Smooth muscle cell (in vitro differentiated cells): ENCODE measurements around the gene PLEKHH2. TPM values are rescaled to one million over a fixed set of nuclear protein-coding genes. Genes with fewer than 3 reads are reported as not detected.

ENCODE experiments used
- DNase-seq: peaks from one replicate; lab custom pipeline; 2025; ENCODE audit not compliant: unreplicated experiment; lab: John Stamatoyannopoulos, UW
- H2AFZ ChIP-seq: fragments of 200-600 bp; sonication (generic); 2 replicates; pipeline ENCODE4 v1.6.0; 2016; ENCODE audit warnings: antibody characterized with exemption, low read depth, mild to moderate bottlenecking
- H3F3A ChIP-seq: fragments of 200-600 bp; sonication (generic); 2 replicates; pipeline ENCODE4 v1.6.0; 2017; ENCODE audit warnings: antibody characterized with exemption, low read depth
- H3K27ac ChIP-seq: fragments of 200-600 bp; sonication (generic); 2 replicates; pipeline ENCODE4 v1.5.1; 2016; ENCODE audit warnings: low read depth, mild to moderate bottlenecking
- H3K27me3 ChIP-seq: fragments of 200-600 bp; sonication (generic); 2 replicates; pipeline ENCODE4 v1.6.1; 2016; ENCODE audit warnings: low read depth, mild to moderate bottlenecking
- H3K36me3 ChIP-seq: fragments of 200-600 bp; sonication (generic); 2 replicates; pipeline ENCODE4 v1.5.1; 2016; ENCODE audit warnings: low read depth
- H3K4me1 ChIP-seq: fragments of 200-600 bp; sonication (generic); 2 replicates; pipeline ENCODE4 v1.5.1; 2016; ENCODE audit warnings: low read depth
- H3K4me2 ChIP-seq: fragments of 200-600 bp; sonication (generic); 2 replicates; pipeline ENCODE4 v1.6.0; 2016; ENCODE audit warnings: mild to moderate bottlenecking
- H3K4me3 ChIP-seq: fragments of 200-600 bp; sonication (generic); 2 replicates; pipeline ENCODE4 v1.5.1; 2016; ENCODE audit warnings: mild to moderate bottlenecking
- H3K79me2 ChIP-seq: fragments of 200-600 bp; sonication (generic); 2 replicates; pipeline ENCODE4 v1.6.0; 2016; ENCODE audit warnings: low read depth, mild to moderate bottlenecking
- H3K9ac ChIP-seq: fragments of 200-600 bp; sonication (generic); 2 replicates; pipeline ENCODE4 v1.6.0; 2016; ENCODE audit warnings: low read depth
- H3K9me3 ChIP-seq: fragments of 200-600 bp; sonication (generic); replicated peaks from 2 replicates; pipeline ENCODE4 v1.5.1; 2016; ENCODE audit warnings: low read depth
- H4K20me1 ChIP-seq: fragments of 200-600 bp; sonication (generic); 2 replicates; pipeline ENCODE4 v1.6.0; 2016; ENCODE audit warnings: low read depth
- WGBS: methylation state at CpG from one replicate; pipeline ENCODE4 v1.1.7; 2016; ENCODE audit warnings: low lambda C conversion rate; 5-methylcytosine and 5-hydroxymethylcytosine counted together
- polyA plus RNA-seq: library from polyadenylated mRNA; unstranded; fragments of >200 nt; fragmentation: Nextera tagmentation; extraction: Ambion mirVana; gene quantifications from 2 replicates; pipeline ENCODE4 v1.2.1, GENCODE V29; 2016
- total RNA-seq: library from RNA; depleted of rRNA; stranded (reverse); fragments of >200 nt; gene quantifications from 2 replicates; pipeline ENCODE4 v1.2.3, GENCODE V29; 2014
- TF ChIP-seq, protein P1 (sequence below): fragments of 200-600 bp; sonication (generic); IDR thresholded peaks from 2 replicates; pipeline ENCODE4 v1.5.1; 2017; ENCODE audit warnings: borderline replicate concordance, mild to moderate bottlenecking, antibody characterized with exemption; ENCODE audit not compliant: insufficient read depth, poor library complexity, severe bottlenecking

PLEKHH2 gene
- total and polyA plus RNA-seq, 2 experiments from 2014 or later, result 0.69 to 2.1 TPM

DNA sequence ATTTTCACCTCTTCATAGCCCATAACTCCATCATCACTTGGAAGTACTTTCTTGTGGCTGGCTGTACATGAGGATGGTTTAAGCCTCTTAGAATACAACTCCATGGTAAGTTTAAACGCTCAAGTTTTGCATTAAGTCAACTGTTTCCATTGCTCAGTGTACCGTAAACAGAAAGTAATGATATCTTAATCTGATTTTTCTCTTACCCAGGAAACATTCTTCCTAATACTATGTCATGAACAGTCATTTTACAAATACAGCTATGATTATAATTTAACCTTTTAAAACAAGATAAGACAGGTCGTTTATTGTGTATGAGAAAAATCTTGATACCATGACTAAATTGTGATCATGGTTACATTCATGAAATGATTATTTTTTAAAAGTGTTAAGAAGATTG, 125.2 kb downstream of the PLEKHH2 start:
- Histone ChIP-seq H3K9ac (no peak overlapping the region), H3K79me2 (no peaks in the 10 kb centered on the region), H3K9me3 (no peaks in the 10 kb centered on the region), H4K20me1 (no peaks in the 10 kb centered on the region), H3F3A (no peaks in the 10 kb centered on the region), H3K36me3 (no peaks in the 10 kb centered on the region), H3K4me2 (no peak overlapping the region), H3K27me3 (no peaks in the 10 kb centered on the region), H3K27ac (no peak overlapping the region), H2AFZ (no peak overlapping the region), H3K4me1 (no peaks in the 10 kb centered on the region), H3K4me3 (no peak overlapping the region)
- DNase-seq, result no peak
- TF ChIP-seq, protein P1, sequence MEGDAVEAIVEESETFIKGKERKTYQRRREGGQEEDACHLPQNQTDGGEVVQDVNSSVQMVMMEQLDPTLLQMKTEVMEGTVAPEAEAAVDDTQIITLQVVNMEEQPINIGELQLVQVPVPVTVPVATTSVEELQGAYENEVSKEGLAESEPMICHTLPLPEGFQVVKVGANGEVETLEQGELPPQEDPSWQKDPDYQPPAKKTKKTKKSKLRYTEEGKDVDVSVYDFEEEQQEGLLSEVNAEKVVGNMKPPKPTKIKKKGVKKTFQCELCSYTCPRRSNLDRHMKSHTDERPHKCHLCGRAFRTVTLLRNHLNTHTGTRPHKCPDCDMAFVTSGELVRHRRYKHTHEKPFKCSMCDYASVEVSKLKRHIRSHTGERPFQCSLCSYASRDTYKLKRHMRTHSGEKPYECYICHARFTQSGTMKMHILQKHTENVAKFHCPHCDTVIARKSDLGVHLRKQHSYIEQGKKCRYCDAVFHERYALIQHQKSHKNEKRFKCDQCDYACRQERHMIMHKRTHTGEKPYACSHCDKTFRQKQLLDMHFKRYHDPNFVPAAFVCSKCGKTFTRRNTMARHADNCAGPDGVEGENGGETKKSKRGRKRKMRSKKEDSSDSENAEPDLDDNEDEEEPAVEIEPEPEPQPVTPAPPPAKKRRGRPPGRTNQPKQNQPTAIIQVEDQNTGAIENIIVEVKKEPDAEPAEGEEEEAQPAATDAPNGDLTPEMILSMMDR, result no peak
- WGBS, result 79% methylated on average over 3 of the region's 3 CpGs

DNA sequence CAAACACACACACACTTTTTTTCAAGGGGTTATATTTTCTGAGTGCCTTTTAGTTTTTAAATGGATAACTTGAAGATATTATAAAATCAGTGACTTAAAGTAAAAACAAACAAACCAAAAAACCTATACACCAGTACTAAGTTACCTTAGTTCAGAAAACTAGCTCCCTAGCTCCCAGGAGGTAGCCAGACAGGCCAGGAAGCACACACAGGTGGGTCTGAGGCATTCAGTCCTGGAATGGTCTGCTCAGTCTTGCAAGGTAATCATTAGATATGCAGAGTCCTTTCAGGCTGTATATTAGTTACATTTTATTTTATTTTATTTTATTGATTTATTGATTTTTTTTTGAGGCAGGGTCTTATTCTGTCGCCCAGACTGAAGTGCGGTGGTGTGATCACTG, 126.0 kb downstream of the PLEKHH2 start:
- no peak overlapping the region for H3K27ac ChIP-seq
- TF ChIP-seq, protein P1, result no peak
- WGBS, result 100% methylated on average over 2 of the region's 2 CpGs

DNA sequence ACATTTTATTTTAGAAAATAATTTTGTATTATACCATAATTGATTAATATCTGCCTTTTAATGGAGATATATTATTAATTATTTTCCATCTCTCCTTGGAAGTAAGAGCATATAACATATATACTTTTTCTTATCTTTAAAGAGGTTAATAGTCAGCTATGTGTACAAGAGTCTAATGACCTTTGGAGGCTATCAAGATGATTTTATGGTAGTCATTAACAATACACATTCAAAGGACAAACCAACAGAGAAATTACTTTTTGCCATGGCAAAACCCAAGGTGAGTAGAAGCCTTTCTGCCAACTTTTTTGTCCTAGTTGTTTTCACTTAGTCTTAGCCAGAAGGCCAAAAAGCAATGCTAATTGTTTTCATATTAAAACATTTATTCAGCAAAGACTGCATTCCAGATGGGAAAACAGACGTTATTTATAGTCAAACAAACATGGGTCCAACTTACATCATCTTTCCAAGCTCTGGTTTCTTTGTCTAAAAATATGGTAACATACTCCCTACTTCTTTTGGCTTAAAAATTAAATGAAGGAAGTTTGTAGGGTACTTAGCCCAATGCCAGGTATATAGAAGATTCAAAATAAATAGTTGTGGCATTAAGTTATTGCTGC, 127.1 kb downstream of the PLEKHH2 start:
- Histone ChIP-seq H3K79me2 (no peaks in the 10 kb centered on the region), H3K4me3 (no peak overlapping the region), H3K4me2 (no peak overlapping the region), H3K36me3 (no peaks in the 10 kb centered on the region), H2AFZ (no peak overlapping the region), H3K27ac (no peak overlapping the region), H3K27me3 (no peaks in the 10 kb centered on the region), H3K4me1 (no peaks in the 10 kb centered on the region), H4K20me1 (no peaks in the 10 kb centered on the region), H3K9me3 (no peaks in the 10 kb centered on the region), H3F3A (no peaks in the 10 kb centered on the region), H3K9ac (no peak overlapping the region)
- TF ChIP-seq, protein P1, result no peak
- WGBS, result 39% methylated on average over 1 of the region's 1 CpG
- no peak for DNase-seq

More for the DNA sequence above, 126.0 kb downstream of the PLEKHH2 start:
- Histone ChIP-seq H2AFZ (no peak overlapping the region), H3K9ac (no peak overlapping the region), H3K4me1 (no peaks in the 10 kb centered on the region), H3K79me2 (no peaks in the 10 kb centered on the region), H3K9me3 (no peaks in the 10 kb centered on the region), H3K27me3 (no peaks in the 10 kb centered on the region), H3K4me3 (no peak overlapping the region), H4K20me1 (no peaks in the 10 kb centered on the region), H3K4me2 (no peak overlapping the region), H3K36me3 (no peaks in the 10 kb centered on the region), H3F3A (no peaks in the 10 kb centered on the region)
- no peak for DNase-seq

DNA sequence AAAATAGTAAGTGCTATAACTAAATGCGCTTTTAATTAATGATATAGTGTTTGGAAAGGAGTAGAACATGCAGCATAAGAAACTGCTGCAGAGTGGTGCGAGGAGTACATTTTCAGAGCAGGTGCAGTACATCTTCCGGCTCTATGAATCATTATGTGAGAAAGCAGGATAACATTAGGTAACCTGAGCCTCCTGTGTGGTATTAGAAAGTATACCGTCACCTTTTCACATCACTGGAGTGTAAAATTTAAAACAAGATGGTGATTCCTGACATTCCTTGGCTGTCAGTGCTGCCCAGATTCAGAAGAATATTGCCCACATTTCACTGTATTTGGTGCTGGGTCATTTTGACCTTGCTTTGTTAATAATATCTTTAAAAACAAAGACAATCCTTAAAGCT, 128.9 kb downstream of the PLEKHH2 start:
- Histone ChIP-seq H3K9ac (no peak overlapping the region), H3K9me3 (no peaks in the 10 kb centered on the region), H3K27me3 (no peaks in the 10 kb centered on the region), H3K27ac (no peak overlapping the region), H3K79me2 (no peaks in the 10 kb centered on the region), H4K20me1 (no peaks in the 10 kb centered on the region), H3K4me1 (no peaks in the 10 kb centered on the region), H3K4me3 (no peak overlapping the region), H2AFZ (no peak overlapping the region), H3K36me3 (no peaks in the 10 kb centered on the region), H3F3A (no peaks in the 10 kb centered on the region), H3K4me2 (no peak overlapping the region)
- TF ChIP-seq, protein P1, result no peak
- DNase-seq, result no peak
- WGBS, result 81% methylated on average over 4 of the region's 4 CpGs
